ENCODE results near the gene EDEM3. TPM values are rescaled to one million over a fixed set of nuclear protein-coding genes. Genes with fewer than 3 reads are reported as not detected.
"Not testable (repeated sequence)": the region's sequence is repeated elsewhere in the genome, so short reads cannot be mapped to it uniquely, and the experiment has no call there.

EDEM3 gene
- total RNA-seq, 1 experiment from 2014 or later = 50.0 TPM

GRCh38 chr1:184743062-184743756 is 11.4 kb downstream of the EDEM3 start:
- DNase-seq (ENCODE audit: low spot score) = peak; percentile 27

- no peak for DNase-seq (ENCODE audit: low spot score)
Observed at GRCh38 chr1:184740344-184740743, 14.3 kb downstream of the EDEM3 start.

GRCh38 chr1:184739796-184740195 is 14.9 kb downstream of the EDEM3 start:
- DNase-seq (ENCODE audit: low spot score) = no peak

GRCh38 chr1:184739070-184739469 is 15.6 kb downstream of the EDEM3 start:
- no peak for DNase-seq (ENCODE audit: low spot score)

- no peak for DNase-seq (ENCODE audit: low spot score)
Observed at GRCh38 chr1:184734980-184735379, 19.7 kb downstream of the EDEM3 start.

GRCh38 chr1:184724843-184725242 is 29.8 kb downstream of the EDEM3 start:
- DNase-seq (ENCODE audit: low spot score) = no peak

- no peak for DNase-seq (ENCODE audit: low spot score)
Observed at GRCh38 chr1:184716158-184716557, 38.5 kb downstream of the EDEM3 start.

- DNase-seq (ENCODE audit: low spot score) = no peak
Observed at GRCh38 chr1:184709418-184709817, 45.2 kb downstream of the EDEM3 start.

- no peak for DNase-seq (ENCODE audit: low spot score)
Observed at GRCh38 chr1:184708084-184708676, 46.5 kb downstream of the EDEM3 start.

- no peak for DNase-seq (ENCODE audit: low spot score)
Observed at GRCh38 chr1:184705271-184705670, 49.4 kb downstream of the EDEM3 start.

- DNase-seq (ENCODE audit: low spot score) = no peak
Observed at GRCh38 chr1:184701816-184702215, 52.8 kb downstream of the EDEM3 start.

GRCh38 chr1:184698969-184699368 is 55.7 kb downstream of the EDEM3 start:
- no peak for DNase-seq (ENCODE audit: low spot score)

GRCh38 chr1:184698016-184698415 is 56.6 kb downstream of the EDEM3 start:
- no peak for DNase-seq (ENCODE audit: low spot score)

- no peak for DNase-seq (ENCODE audit: low spot score)
Observed at GRCh38 chr1:184696403-184696802, 58.3 kb downstream of the EDEM3 start.

- DNase-seq (ENCODE audit: low spot score) = no peak
Observed at GRCh38 chr1:184695023-184695422, 59.6 kb downstream of the EDEM3 start.

- no peak for DNase-seq (ENCODE audit: low spot score)
Observed at GRCh38 chr1:184693011-184693410, 61.6 kb downstream of the EDEM3 start.

GRCh38 chr1:184691719-184692324 is 62.8 kb downstream of the EDEM3 start:
- peak; percentile 55 for DNase-seq (ENCODE audit: low spot score)

- DNase-seq (ENCODE audit: low spot score) = no peak
Observed at GRCh38 chr1:184686540-184686939, 68.1 kb downstream of the EDEM3 start.

- DNase-seq (ENCODE audit: low spot score) = no peak
Observed at GRCh38 chr1:184685116-184685515, 69.5 kb downstream of the EDEM3 start.

GRCh38 chr1:184684285-184685074 is 70.2 kb downstream of the EDEM3 start:
- DNase-seq (ENCODE audit: low spot score) = no peak

GRCh38 chr1:184682956-184683355 is 71.7 kb downstream of the EDEM3 start:
- DNase-seq (ENCODE audit: low spot score) = no peak

GRCh38 chr1:184680611-184681225 is 73.9 kb downstream of the EDEM3 start:
- DNase-seq (ENCODE audit: low spot score) = not testable (repeated sequence)
